ENCODE data around the gene OR13G1.

OR13G1 gene

GRCh38 chr1:247647864-247648263 lies 31.7 kb downstream of the OR13G1 start:
- ATAC-seq, result no peak
- TF ChIP-seq PATZ1 (CRISPR knock-in tag; IDR thresholded peaks at IDR 0.05; ENCODE audit: borderline replicate concordance) (no peak), ZNF8 (CRISPR knock-in tag; IDR thresholded peaks at IDR 0.05) (no peak), TSHZ2 (CRISPR knock-in tag; IDR thresholded peaks at IDR 0.05) (no peak), ZC3H10 (CRISPR knock-in tag; IDR thresholded peaks at IDR 0.05) (no peak), POU6F1 (CRISPR knock-in tag; IDR thresholded peaks at IDR 0.05; ENCODE audit: borderline replicate concordance, low read depth) (no peak), ESRRG (CRISPR knock-in tag; IDR thresholded peaks at IDR 0.05) (no peak), ARNTL (CRISPR knock-in tag; IDR thresholded peaks at IDR 0.05; ENCODE audit: borderline replicate concordance, low read depth) (no peak), GLIS3 (CRISPR knock-in tag; IDR thresholded peaks at IDR 0.05) (no peak), OSR1 (CRISPR knock-in tag; IDR thresholded peaks at IDR 0.05) (no peak), ZFP3 (CRISPR knock-in tag; IDR thresholded peaks at IDR 0.05) (no peak), ISL1 (CRISPR knock-in tag; IDR thresholded peaks at IDR 0.05) (no peak), PPARA (CRISPR knock-in tag; IDR thresholded peaks at IDR 0.05; ENCODE audit: borderline replicate concordance) (no peak), RARB (CRISPR knock-in tag; IDR thresholded peaks at IDR 0.05) (no peak), ZNF565 (CRISPR knock-in tag; conservative IDR thresholded peaks at IDR 0.05; ENCODE audit: low read depth) (no peak), CREB5 (CRISPR knock-in tag; IDR thresholded peaks at IDR 0.05; ENCODE audit: low read depth) (no peak), CSDC2 (CRISPR knock-in tag; IDR thresholded peaks at IDR 0.05) (no peak)

GRCh38 chr1:247646867-247647266 lies 32.7 kb downstream of the OR13G1 start:
- TF ChIP-seq TCF4 (CRISPR knock-in tag; IDR thresholded peaks at IDR 0.05; ENCODE audit: borderline replicate concordance) (no peak), TSHZ2 (CRISPR knock-in tag; IDR thresholded peaks at IDR 0.05) (no peak), CSDC2 (CRISPR knock-in tag; IDR thresholded peaks at IDR 0.05) (no peak), ARNTL (CRISPR knock-in tag; IDR thresholded peaks at IDR 0.05; ENCODE audit: borderline replicate concordance, low read depth) (no peak), ZNF8 (CRISPR knock-in tag; IDR thresholded peaks at IDR 0.05) (no peak), CSRNP3 (CRISPR knock-in tag; IDR thresholded peaks at IDR 0.05) (no peak), PPARA (CRISPR knock-in tag; IDR thresholded peaks at IDR 0.05; ENCODE audit: borderline replicate concordance) (no peak), PATZ1 (CRISPR knock-in tag; IDR thresholded peaks at IDR 0.05; ENCODE audit: borderline replicate concordance) (no peak), BACH2 (CRISPR knock-in tag; IDR thresholded peaks at IDR 0.05; ENCODE audit: borderline replicate concordance) (no peak), ESRRG (CRISPR knock-in tag; IDR thresholded peaks at IDR 0.05) (no peak), GLIS3 (CRISPR knock-in tag; IDR thresholded peaks at IDR 0.05) (no peak), ZFP3 (CRISPR knock-in tag; IDR thresholded peaks at IDR 0.05) (no peak), ZC3H10 (CRISPR knock-in tag; IDR thresholded peaks at IDR 0.05) (no peak), ZFP30 (CRISPR knock-in tag; IDR thresholded peaks at IDR 0.05) (no peak), CREB5 (CRISPR knock-in tag; IDR thresholded peaks at IDR 0.05; ENCODE audit: low read depth) (no peak), RARB (CRISPR knock-in tag; IDR thresholded peaks at IDR 0.05) (no peak), SNAI2 (CRISPR knock-in tag; IDR thresholded peaks at IDR 0.05) (no peak), ISL1 (CRISPR knock-in tag; IDR thresholded peaks at IDR 0.05) (no peak), TOX (CRISPR knock-in tag; IDR thresholded peaks at IDR 0.05; ENCODE audit: borderline replicate concordance) (no peak), OSR1 (CRISPR knock-in tag; IDR thresholded peaks at IDR 0.05) (no peak)

More at GRCh38 chr1:247646867-247647266, 32.7 kb downstream of the OR13G1 start:
- no peak for ATAC-seq
